ENCODE data around the gene TMPRSS11A. TPM values are rescaled to one million over a fixed set of nuclear protein-coding genes. Genes with fewer than 3 reads are reported as not detected.

The TMPRSS11A gene
- total and polyA plus RNA-seq, 2 of the 8 experiments (the other 6 are each of a cell fraction or from before 2014, with no cell fraction given) = not detected

DNA sequence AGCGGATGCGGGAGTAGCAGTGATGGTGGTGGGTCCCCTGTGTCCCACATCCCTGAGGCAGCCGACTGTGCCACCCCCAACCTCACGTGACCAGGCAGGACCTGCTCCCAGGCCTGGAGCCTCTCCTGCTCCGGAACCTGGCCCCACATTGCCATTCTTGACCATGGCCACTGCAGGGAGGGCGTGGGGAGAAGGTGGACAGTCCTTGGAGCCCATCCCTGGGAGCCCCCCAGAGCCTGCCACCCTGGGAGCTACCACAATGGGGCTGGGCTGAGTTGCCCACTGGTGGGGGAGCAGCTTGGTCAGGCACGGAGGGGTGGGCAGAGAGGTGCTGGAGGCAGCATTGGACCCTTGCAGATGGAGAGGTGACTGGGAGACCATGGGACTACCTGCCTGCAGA lies 36.8 kb downstream of the TMPRSS11A start (continued):
- TF ChIP-seq, protein P1, sequence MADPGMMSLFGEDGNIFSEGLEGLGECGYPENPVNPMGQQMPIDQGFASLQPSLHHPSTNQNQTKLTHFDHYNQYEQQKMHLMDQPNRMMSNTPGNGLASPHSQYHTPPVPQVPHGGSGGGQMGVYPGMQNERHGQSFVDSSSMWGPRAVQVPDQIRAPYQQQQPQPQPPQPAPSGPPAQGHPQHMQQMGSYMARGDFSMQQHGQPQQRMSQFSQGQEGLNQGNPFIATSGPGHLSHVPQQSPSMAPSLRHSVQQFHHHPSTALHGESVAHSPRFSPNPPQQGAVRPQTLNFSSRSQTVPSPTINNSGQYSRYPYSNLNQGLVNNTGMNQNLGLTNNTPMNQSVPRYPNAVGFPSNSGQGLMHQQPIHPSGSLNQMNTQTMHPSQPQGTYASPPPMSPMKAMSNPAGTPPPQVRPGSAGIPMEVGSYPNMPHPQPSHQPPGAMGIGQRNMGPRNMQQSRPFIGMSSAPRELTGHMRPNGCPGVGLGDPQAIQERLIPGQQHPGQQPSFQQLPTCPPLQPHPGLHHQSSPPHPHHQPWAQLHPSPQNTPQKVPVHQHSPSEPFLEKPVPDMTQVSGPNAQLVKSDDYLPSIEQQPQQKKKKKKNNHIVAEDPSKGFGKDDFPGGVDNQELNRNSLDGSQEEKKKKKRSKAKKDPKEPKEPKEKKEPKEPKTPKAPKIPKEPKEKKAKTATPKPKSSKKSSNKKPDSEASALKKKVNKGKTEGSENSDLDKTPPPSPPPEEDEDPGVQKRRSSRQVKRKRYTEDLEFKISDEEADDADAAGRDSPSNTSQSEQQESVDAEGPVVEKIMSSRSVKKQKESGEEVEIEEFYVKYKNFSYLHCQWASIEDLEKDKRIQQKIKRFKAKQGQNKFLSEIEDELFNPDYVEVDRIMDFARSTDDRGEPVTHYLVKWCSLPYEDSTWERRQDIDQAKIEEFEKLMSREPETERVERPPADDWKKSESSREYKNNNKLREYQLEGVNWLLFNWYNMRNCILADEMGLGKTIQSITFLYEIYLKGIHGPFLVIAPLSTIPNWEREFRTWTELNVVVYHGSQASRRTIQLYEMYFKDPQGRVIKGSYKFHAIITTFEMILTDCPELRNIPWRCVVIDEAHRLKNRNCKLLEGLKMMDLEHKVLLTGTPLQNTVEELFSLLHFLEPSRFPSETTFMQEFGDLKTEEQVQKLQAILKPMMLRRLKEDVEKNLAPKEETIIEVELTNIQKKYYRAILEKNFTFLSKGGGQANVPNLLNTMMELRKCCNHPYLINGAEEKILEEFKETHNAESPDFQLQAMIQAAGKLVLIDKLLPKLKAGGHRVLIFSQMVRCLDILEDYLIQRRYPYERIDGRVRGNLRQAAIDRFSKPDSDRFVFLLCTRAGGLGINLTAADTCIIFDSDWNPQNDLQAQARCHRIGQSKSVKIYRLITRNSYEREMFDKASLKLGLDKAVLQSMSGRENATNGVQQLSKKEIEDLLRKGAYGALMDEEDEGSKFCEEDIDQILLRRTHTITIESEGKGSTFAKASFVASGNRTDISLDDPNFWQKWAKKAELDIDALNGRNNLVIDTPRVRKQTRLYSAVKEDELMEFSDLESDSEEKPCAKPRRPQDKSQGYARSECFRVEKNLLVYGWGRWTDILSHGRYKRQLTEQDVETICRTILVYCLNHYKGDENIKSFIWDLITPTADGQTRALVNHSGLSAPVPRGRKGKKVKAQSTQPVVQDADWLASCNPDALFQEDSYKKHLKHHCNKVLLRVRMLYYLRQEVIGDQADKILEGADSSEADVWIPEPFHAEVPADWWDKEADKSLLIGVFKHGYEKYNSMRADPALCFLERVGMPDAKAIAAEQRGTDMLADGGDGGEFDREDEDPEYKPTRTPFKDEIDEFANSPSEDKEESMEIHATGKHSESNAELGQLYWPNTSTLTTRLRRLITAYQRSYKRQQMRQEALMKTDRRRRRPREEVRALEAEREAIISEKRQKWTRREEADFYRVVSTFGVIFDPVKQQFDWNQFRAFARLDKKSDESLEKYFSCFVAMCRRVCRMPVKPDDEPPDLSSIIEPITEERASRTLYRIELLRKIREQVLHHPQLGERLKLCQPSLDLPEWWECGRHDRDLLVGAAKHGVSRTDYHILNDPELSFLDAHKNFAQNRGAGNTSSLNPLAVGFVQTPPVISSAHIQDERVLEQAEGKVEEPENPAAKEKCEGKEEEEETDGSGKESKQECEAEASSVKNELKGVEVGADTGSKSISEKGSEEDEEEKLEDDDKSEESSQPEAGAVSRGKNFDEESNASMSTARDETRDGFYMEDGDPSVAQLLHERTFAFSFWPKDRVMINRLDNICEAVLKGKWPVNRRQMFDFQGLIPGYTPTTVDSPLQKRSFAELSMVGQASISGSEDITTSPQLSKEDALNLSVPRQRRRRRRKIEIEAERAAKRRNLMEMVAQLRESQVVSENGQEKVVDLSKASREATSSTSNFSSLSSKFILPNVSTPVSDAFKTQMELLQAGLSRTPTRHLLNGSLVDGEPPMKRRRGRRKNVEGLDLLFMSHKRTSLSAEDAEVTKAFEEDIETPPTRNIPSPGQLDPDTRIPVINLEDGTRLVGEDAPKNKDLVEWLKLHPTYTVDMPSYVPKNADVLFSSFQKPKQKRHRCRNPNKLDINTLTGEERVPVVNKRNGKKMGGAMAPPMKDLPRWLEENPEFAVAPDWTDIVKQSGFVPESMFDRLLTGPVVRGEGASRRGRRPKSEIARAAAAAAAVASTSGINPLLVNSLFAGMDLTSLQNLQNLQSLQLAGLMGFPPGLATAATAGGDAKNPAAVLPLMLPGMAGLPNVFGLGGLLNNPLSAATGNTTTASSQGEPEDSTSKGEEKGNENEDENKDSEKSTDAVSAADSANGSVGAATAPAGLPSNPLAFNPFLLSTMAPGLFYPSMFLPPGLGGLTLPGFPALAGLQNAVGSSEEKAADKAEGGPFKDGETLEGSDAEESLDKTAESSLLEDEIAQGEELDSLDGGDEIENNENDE (IDR thresholded peaks at IDR 0.05; ENCODE audit: insufficient replicate concordance, low read length) = no peak

All from H1 (cell line).